GM19193 (cell line): ENCODE results near the gene MMP24.

Experiments
- POLR2A ChIP-seq: IDR thresholded peaks from 4 replicates; pipeline ENCODE4 v1.6.1; 2011; ENCODE audit not compliant: insufficient read depth, insufficient read length; ENCODE audit errors: extremely low read depth

The MMP24 gene

GRCh38 chr20:35302421-35303335 is 76.2 kb downstream of the MMP24 start:
- no peak for TF ChIP-seq POLR2A

GRCh38 chr20:35303382-35303734 is 76.9 kb downstream of the MMP24 start:
- no peak for TF ChIP-seq POLR2A

GRCh38 chr20:35303735-35304491 is 77.4 kb downstream of the MMP24 start:
- TF ChIP-seq POLR2A: no peak

- TF ChIP-seq POLR2A: no peak
Measured at GRCh38 chr20:35304956-35305355, 78.5 kb downstream of the MMP24 start.

- no peak for TF ChIP-seq POLR2A
Measured at GRCh38 chr20:35305682-35306556, 79.4 kb downstream of the MMP24 start.

- no peak for TF ChIP-seq POLR2A
Measured at GRCh38 chr20:35306931-35307517, 80.5 kb downstream of the MMP24 start.

GRCh38 chr20:35307666-35308653 is 81.5 kb downstream of the MMP24 start:
- TF ChIP-seq POLR2A: no peak

GRCh38 chr20:35311409-35311808 is 84.9 kb downstream of the MMP24 start:
- no peak for TF ChIP-seq POLR2A

- TF ChIP-seq POLR2A: no peak
Measured at GRCh38 chr20:35311822-35312221, 85.3 kb downstream of the MMP24 start.

GRCh38 chr20:35312318-35312717 is 85.8 kb downstream of the MMP24 start:
- no peak for TF ChIP-seq POLR2A

- TF ChIP-seq POLR2A: no peak
Measured at GRCh38 chr20:35314816-35315631, 88.5 kb downstream of the MMP24 start.

GRCh38 chr20:35316086-35316485 is 89.6 kb downstream of the MMP24 start:
- no peak for TF ChIP-seq POLR2A
